Left colon (tissue), 2 donors: ENCODE results near the gene ZBTB20. TPM values are rescaled to one million over a fixed set of nuclear protein-coding genes. Genes with fewer than 3 reads are reported as not detected.
A peak's percentile ranks its signal among the peaks of the same experiment; 100 is the strongest.

Source experiments
- ATAC-seq: fragments of 200-7000 bp; cut with Tn5 transposase; one replicate; pipeline ENCODE4 v1.9.1; 2020; ENCODE audit warnings: mild to moderate bottlenecking, moderate library complexity
- DNase-seq, 2 donors: peaks; one replicate each; pipeline ENCODE4 v3.0.0-alpha.2; 2020
- intact Hi-C, 2 donors: fragments of 100-400 bp; cut with DNase I in 1 of 2; cut with micrococcal nuclease in 1 of 2; formaldehyde crosslinking; loops; one replicate each; pipeline versions ENCODE4 v1.11.2 to v1.14.0; 2022; cut with DNase I, micrococcal nuclease
- total RNA-seq, 2 donors: library from RNA; stranded (reverse); fragmentation: NEBNext Ultra II Directional; extraction: Animal tissue kit (Norgen Biotek cat#: 25700); gene quantifications; one replicate each; pipeline ENCODE4 v1.2.1, GENCODE V29; 2021
- donor health status: DM: no; HTN: no; CAD: no.
- donor health status: DM: yes; HTN: yes; CAD: no.

Gene ZBTB20
- total RNA-seq, 2 donors from 2014 or later, result 27.1 to 27.3 TPM

- intact Hi-C loops, result no loop called here
- DNase-seq, result no peak
- ATAC-seq, result no peak
Observed at GRCh38 chr3:114962189-114962588, 184.9 kb downstream of the ZBTB20 start.

- ATAC-seq, result no peak
- intact Hi-C loops, result no loop called here
- no peak for DNase-seq
Observed at GRCh38 chr3:114958930-114959329, 188.2 kb downstream of the ZBTB20 start.

- no peak for DNase-seq
- no peak for ATAC-seq
- intact Hi-C loops, result no loop called here
Observed at GRCh38 chr3:114953800-114954199, 193.3 kb downstream of the ZBTB20 start.

GRCh38 chr3:114953215-114953799 is 193.8 kb downstream of the ZBTB20 start:
- no peak for ATAC-seq
- intact Hi-C loops, result no loop called here
- no peak for DNase-seq

DNA sequence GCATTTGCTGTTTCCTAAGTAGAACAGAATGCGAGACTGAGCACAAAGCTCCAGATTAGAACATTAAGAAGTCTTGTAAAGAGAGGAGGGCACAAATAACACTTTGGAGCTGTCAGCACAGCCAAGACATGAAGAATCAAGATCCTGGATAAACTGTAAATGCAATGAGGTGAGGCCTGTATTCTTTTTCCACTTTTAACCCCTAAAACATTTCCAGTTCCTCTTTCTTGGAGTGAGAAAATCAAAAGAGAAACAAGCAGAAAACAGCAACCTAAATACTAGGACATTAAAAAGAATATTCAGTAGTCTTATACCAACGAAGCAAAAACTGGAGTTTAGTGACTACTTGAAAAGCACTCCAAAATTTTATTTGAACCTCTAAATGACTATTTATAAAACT is 204.3 kb downstream of the ZBTB20 start:
- intact Hi-C loops, result no loop called here
- ATAC-seq (no peak), DNase-seq (no peak)

DNA sequence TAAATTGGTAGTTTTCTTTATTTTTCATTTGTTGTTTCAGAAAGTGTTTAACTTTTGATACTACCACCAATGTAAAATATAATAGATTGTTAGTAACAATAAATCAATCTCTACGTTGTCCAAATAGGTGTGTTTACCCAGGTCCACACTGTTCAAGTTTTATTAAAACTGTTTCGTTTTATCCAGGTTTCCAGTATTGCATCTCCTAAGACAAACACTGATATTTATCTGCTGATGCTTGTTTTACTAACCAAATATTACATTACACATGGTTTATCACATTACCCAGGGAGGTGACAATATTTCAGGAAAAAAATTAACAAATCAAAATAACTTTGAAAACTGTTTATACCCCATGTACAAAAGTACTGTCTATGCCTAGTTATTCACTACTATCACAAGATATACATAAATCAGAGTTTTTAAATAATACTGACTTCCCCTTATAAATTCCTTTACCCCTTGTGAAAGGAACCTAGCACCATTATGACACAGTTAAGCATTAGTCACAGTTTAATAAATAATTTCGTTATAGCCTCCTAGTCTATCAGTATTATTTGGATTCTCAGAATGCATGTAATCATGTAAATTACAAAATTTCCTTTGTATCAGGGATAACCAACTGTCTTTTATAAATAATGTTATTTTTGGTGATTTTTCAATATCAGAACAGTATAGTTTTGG is 205.3 kb downstream of the ZBTB20 start:
- intact Hi-C loops, result no loop called here
- ATAC-seq, result no peak

DNA sequence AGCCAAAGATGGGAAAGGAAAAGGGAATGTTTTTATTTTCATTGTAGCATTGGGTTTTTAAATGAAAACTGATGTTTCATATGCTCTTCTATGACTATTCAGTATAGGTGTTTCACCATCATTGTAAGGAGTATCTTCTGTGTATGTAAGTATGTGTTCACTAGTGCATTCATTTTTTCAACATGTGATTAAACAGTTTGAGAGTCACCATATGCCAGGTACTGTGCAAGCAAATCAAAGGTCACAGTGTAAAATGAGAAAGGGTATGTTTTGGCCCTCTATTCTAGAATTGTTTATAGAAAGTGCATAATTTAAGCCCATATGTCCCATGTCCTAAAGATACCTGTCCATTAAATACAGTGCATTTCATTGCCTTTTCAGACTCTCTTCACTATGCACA is 207.2 kb downstream of the ZBTB20 start:
- intact Hi-C loops, result no loop called here
- no peak for ATAC-seq

More for the DNA sequence above, 205.3 kb downstream of the ZBTB20 start:
- DNase-seq, result no peak

GRCh38 chr3:114933407-114933806 is 213.7 kb downstream of the ZBTB20 start:
- intact Hi-C loops, result no loop called here
- ATAC-seq, result no peak
- DNase-seq, result no peak

More for the DNA sequence above, 207.2 kb downstream of the ZBTB20 start:
- DNase-seq, result no peak

- intact Hi-C loops, result no loop called here
- DNase-seq, result no peak
- ATAC-seq, result no peak
Observed at GRCh38 chr3:114929971-114930732, 216.9 kb downstream of the ZBTB20 start.

DNA sequence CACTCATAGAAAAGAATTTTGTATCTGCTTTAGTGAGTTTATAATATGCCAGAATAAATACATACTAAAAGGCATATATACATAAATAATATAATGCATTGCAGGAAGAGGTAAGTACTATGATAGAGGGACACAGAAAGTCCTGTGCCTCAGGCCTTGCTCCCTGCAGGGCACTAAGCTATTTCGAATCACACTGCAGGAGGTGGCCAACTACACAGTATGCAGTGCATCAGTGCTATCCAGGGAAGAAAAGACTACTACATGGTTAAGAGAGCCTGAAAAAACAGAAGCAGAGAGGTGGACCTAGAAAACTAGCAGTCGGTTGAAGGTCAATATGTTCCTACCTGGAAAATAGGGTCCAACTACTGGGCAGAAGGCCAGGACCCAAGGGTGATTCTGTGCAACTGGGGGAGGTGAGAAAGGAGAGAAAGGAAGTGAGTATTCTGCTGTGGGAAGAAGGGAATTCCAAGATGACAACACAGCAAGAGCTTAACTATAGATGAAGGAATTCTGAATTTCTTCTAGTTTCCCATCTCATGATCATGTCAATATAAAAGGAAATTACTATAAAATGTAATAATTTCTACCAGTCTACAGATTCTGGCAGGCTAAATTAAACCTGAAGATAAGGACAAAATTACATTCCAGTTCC is 218.0 kb downstream of the ZBTB20 start:
- DNase-seq (no peak), ATAC-seq (no peak)
- intact Hi-C loops, result no loop called here

- ATAC-seq (peak; percentile 90), DNase-seq (no peak)
- intact Hi-C loops, result no loop called here
Observed at GRCh38 chr3:114904633-114905032, 242.5 kb downstream of the ZBTB20 start.

DNA sequence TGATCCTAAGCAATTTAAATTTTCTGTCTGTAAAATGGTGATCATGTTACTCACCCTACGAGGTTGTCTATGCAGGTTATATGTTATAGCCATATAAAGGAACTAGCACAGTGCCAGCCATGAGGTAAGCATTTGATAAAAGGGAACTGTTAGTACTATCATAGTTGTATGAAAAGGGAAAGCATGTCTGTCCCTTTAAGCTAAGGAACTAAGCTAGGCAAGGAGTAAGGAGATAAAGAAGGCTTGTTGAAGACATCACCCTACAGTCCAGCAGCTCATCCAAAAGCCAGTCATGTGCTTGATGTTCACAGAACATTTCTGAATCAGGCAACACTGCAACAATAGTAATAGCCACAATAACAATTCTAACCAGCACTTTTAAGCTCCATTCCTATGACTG is 243.9 kb downstream of the ZBTB20 start:
- ATAC-seq (peak; percentile 73), DNase-seq (no peak)
- intact Hi-C loops, result no loop called here

DNA sequence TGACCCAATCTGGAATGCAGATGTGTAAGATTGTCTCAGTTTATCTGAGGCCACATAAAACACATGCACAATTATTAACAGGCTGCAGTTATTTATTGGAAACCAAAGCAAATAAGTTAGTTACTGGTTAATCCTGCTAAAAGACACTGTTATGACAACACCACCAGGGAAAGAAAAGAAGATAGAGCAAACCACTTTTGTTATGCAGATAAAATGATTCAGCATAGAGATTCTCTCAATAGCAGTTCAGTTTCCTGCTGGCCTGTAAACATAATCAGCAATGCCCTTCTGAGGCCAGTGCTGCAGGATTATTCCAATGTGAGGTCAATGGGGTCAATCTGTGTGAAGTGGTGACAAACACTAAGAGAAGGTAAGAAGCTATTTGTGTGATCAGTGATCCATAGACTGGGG is 244.4 kb downstream of the ZBTB20 start:
- intact Hi-C loops, result no loop called here
- ATAC-seq (peak; percentile 6), DNase-seq (no peak)

- intact Hi-C loops, result no loop called here
- no peak for ATAC-seq
- no peak for DNase-seq
Observed at GRCh38 chr3:114900908-114901307, 246.2 kb downstream of the ZBTB20 start.

- ATAC-seq (peak; percentile 75), DNase-seq (no peak)
- intact Hi-C loops, result no loop called here
Observed at GRCh38 chr3:114899186-114899931, 247.7 kb downstream of the ZBTB20 start.

GRCh38 chr3:114896978-114897377 is 250.1 kb downstream of the ZBTB20 start:
- DNase-seq (no peak), ATAC-seq (no peak)
- intact Hi-C loops, result no loop called here

- intact Hi-C loops, result no loop called here
- no peak for DNase-seq
- ATAC-seq, result no peak
Observed at GRCh38 chr3:114893361-114893760, 253.7 kb downstream of the ZBTB20 start.

DNA sequence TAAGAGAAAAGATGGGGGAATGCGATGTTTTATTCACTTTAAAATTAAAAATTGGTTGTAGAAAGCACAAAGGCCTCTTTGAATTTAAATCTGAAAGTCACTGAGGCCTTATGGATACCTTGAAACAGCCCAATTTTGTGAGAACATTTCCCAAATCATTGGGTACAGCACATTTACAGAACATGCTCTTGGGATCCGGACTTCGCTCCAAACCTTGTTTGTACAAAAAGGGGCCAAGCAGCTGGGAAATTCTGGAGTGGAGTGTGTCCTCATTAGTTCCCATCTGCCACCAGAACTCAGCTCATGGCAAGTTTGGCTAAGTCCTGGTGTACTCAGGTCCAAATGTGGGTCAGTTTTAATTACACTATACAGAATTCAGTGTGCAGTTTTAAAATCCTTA is 254.2 kb downstream of the ZBTB20 start:
- DNase-seq (no peak), ATAC-seq (no peak)
- intact Hi-C loops, result no loop called here
